HCT116 (cell line): ENCODE measurements around the gene SLC44A1. TPM values are rescaled to one million over a fixed set of nuclear protein-coding genes. Genes with fewer than 3 reads are reported as not detected.

Experiments
- ATAC-seq: fragments of 200-7000 bp; cut with Tn5 transposase; 2 replicates; pipeline ENCODE4 v1.9.1; 2020; ENCODE audit warnings: mild to moderate bottlenecking, moderate library complexity
- BruUV-seq: library from RNA; stranded (reverse); fragments of 400-500 nt; replicated peaks from 2 replicates; lab custom pipeline; 2021; lab: Mats Ljungman, UMichigan
- CTCF ChIA-PET: fragments of 300-600 bp; sonication (Branson Sonifier 250); formaldehyde crosslinking; loops from one replicate; lab custom pipeline; 2021; ENCODE audit warnings: antibody characterized with exemption; lab: Charles Lee
- POLR2A ChIA-PET: fragments of 300-600, 350-600 bp; sonication (Branson Sonifier 250); formaldehyde crosslinking; loops from one replicate; lab custom pipeline; 2021; ENCODE audit warnings: antibody characterized with exemption; lab: Charles Lee
- RAD21 ChIA-PET, 2 experiments: fragments of 300-600 bp; sonication (Branson Sonifier 250); formaldehyde crosslinking; loops; one replicate each; lab custom pipeline; 2023; ENCODE audit warnings: low total read pairs in 2 of 2; ENCODE audit not compliant: uncharacterized antibody in 2 of 2, unreplicated experiment in 2 of 2, low non-redundant PET in 1 of 2; lab: Charles Lee
- DNase-seq: peaks from one replicate; pipeline ENCODE4 v3.0.0-alpha.2; 2010; ENCODE audit warnings: low read depth, low spot score
- H2AFZ ChIP-seq: fragments of 200-600 bp; shearing (Covaris generic), sonication (generic); 2 replicates; pipeline ENCODE4 v1.6.1; 2017; ENCODE audit warnings: low read depth, mixed run types, mixed read lengths, antibody characterized with exemption, low read length; ENCODE audit not compliant: poor library complexity, severe bottlenecking
- H3K27ac ChIP-seq: 2 replicates; pipeline ENCODE4 v1.5.1; 2012; ENCODE audit warnings: low read depth, low read length
- H3K27me3 ChIP-seq: fragments of 200-600 bp; sonication (generic); 2 replicates; pipeline ENCODE4 v1.6.1; 2016; ENCODE audit warnings: mixed run types, low read length, mixed read lengths; ENCODE audit not compliant: insufficient read depth
- H3K36me3 ChIP-seq, 2 experiments: fragments of 200-500 bp in 1 of 2; fragments of 200-600 bp in 1 of 2; sonication (Bioruptor generic) in 1 of 2; sonication (generic) in 1 of 2; 2 replicates each; pipeline versions ENCODE4 v1.5.1 to v1.6.1; 2014 to 2016; ENCODE audit warnings: low read length in 2 of 2, inconsistent platforms in 1 of 2, mixed read lengths in 1 of 2, mixed run types in 1 of 2; ENCODE audit not compliant: insufficient read depth in 2 of 2, control insufficient read depth in 1 of 2
- H3K4me1 ChIP-seq, 2 experiments: fragments of 200-600 bp in 1 of 2; sonication (generic) in 1 of 2; 2 replicates each; pipeline versions ENCODE4 v1.5.1 to v1.6.1; 2012 to 2017; ENCODE audit warnings: low read length in 2 of 2, inconsistent platforms in 1 of 2, mild to moderate bottlenecking in 1 of 2, mixed read lengths in 1 of 2, mixed run types in 1 of 2, moderate library complexity in 1 of 2; ENCODE audit not compliant: insufficient read depth in 2 of 2, control insufficient read depth in 1 of 2
- H3K4me2 ChIP-seq: fragments of 200-600 bp; sonication (generic); 2 replicates; pipeline ENCODE4 v1.6.1; 2017; ENCODE audit warnings: mixed run types, low read length, mixed read lengths
- H3K4me3 ChIP-seq, 2 experiments: fragments of 200-600 bp in 1 of 2; sonication (generic) in 1 of 2; replicated peaks in 1 of 2; 2 replicates each; pipeline ENCODE4 v1.5.1; 2011 to 2016; ENCODE audit warnings: low read length in 2 of 2, control low read depth in 1 of 2, low read depth in 1 of 2, mild to moderate bottlenecking in 1 of 2, mixed read lengths in 1 of 2, mixed run types in 1 of 2
- H3K79me2 ChIP-seq: fragments of 200-600 bp; sonication (generic); 2 replicates; pipeline ENCODE4 v1.6.1; 2017; ENCODE audit warnings: mild to moderate bottlenecking, mixed run types, low read length, moderate library complexity, mixed read lengths; ENCODE audit not compliant: insufficient read depth
- H3K9ac ChIP-seq: fragments of 200-600 bp; sonication (generic); 2 replicates; pipeline ENCODE4 v1.6.1; 2016; ENCODE audit warnings: low read length, mixed read lengths
- H3K9me2 ChIP-seq: fragments of 200-600 bp; sonication (generic), shearing (Covaris generic); 2 replicates; pipeline ENCODE4 v1.6.1; 2017; ENCODE audit warnings: mixed run types, mild to moderate bottlenecking, moderate library complexity; ENCODE audit not compliant: insufficient read depth
- H3K9me3 ChIP-seq, 2 experiments: fragments of 200-500 bp in 1 of 2; fragments of 200-600 bp in 1 of 2; sonication (Bioruptor generic) in 1 of 2; sonication (generic) in 1 of 2; 2 replicates each; pipeline ENCODE4 v1.6.1; 2014 to 2017; ENCODE audit warnings: low read length in 2 of 2, mixed read lengths in 2 of 2, inconsistent platforms in 1 of 2, low read depth in 1 of 2, mild to moderate bottlenecking in 1 of 2, mixed run types in 1 of 2, moderate library complexity in 1 of 2; ENCODE audit not compliant: control insufficient read depth in 1 of 2, insufficient read depth in 1 of 2
- H4K20me1 ChIP-seq: fragments of 200-600 bp; sonication (generic), shearing (Covaris generic); 2 replicates; pipeline ENCODE4 v1.6.1; 2017; ENCODE audit warnings: mixed run types, mild to moderate bottlenecking, moderate library complexity; ENCODE audit not compliant: insufficient read depth
- ATF3 ChIP-seq: IDR thresholded peaks from 2 replicates; pipeline ENCODE4 v1.6.1; 2012
- CBX3 ChIP-seq: IDR thresholded peaks from 2 replicates; pipeline ENCODE4 v1.6.1; 2012; ENCODE audit warnings: low read depth
- CEBPB ChIP-seq: IDR thresholded peaks from 2 replicates; pipeline ENCODE4 v1.6.1; 2012; ENCODE audit warnings: low read depth
- CTCF ChIP-seq, 3 experiments: fragments of 200-600 bp in 1 of 3; sonication (generic) in 1 of 3; IDR thresholded peaks in 2 of 3; conservative IDR thresholded peaks in 1 of 3; 2 replicates each; pipeline ENCODE4 v1.5.1; 2012 to 2017; ENCODE audit warnings: low read depth in 2 of 3, low read length in 2 of 3, antibody characterized with exemption in 1 of 3, borderline replicate concordance in 1 of 3, control low read depth in 1 of 3, mild to moderate bottlenecking in 1 of 3, mixed read lengths in 1 of 3, mixed run types in 1 of 3, moderate library complexity in 1 of 3; ENCODE audit not compliant: insufficient read depth in 1 of 3
- EGR1 ChIP-seq: IDR thresholded peaks from 2 replicates; pipeline ENCODE4 v1.6.1; 2012; ENCODE audit warnings: low read depth
- ELF1 ChIP-seq: IDR thresholded peaks from 2 replicates; pipeline ENCODE4 v1.6.1; 2012; ENCODE audit warnings: low read depth, borderline replicate concordance
- JUND ChIP-seq: IDR thresholded peaks from 2 replicates; pipeline ENCODE4 v1.6.1; 2012
- POLR2A ChIP-seq: IDR thresholded peaks from 2 replicates; pipeline ENCODE4 v1.7.0; 2011; ENCODE audit warnings: borderline replicate concordance; ENCODE audit not compliant: insufficient read depth, insufficient read length; ENCODE audit errors: extremely low read depth
- POLR2AphosphoS5 ChIP-seq: IDR thresholded peaks from 2 replicates; pipeline ENCODE4 v1.6.1; 2011; ENCODE audit warnings: mild to moderate bottlenecking, low read depth, low read length, moderate library complexity
- RAD21 ChIP-seq: IDR thresholded peaks from 2 replicates; pipeline ENCODE4 v1.6.1; 2012; ENCODE audit warnings: low read depth, mild to moderate bottlenecking
- SIN3A ChIP-seq: IDR thresholded peaks from 2 replicates; pipeline ENCODE4 v1.6.1; 2012; ENCODE audit warnings: low read depth
- SRF ChIP-seq: IDR thresholded peaks from 2 replicates; pipeline ENCODE4 v1.6.1; 2012; ENCODE audit warnings: low read depth
- TCF7L2 ChIP-seq: IDR thresholded peaks from 2 replicates; pipeline ENCODE4 v1.7.0; 2011; ENCODE audit warnings: borderline replicate concordance, inconsistent platforms; ENCODE audit not compliant: insufficient read depth, insufficient read length; ENCODE audit errors: extremely low read depth
- intact Hi-C: fragments of 100-400 bp; cut with micrococcal nuclease; formaldehyde crosslinking; loops from 2 replicates; pipeline ENCODE4 v1.10.0; 2022
- total RNA-seq: library from RNA; stranded (reverse); gene quantifications from one replicate; pipeline ENCODE4 v1.2.1, GENCODE V29; 2021; ENCODE audit not compliant: unreplicated experiment

Gene SLC44A1
- total RNA-seq, 1 experiment from 2014 or later, result 44.1 TPM

GRCh38 chr9:105257809-105258208 lies 13.4 kb downstream of the SLC44A1 start:
- ChIA-PET POLR2A (no interaction called here), CTCF (no interaction called here), RAD21 (no interaction called here)
- no peaks in the 10 kb centered on the region for H4K20me1 ChIP-seq
- H3K36me3 ChIP-seq, result no peaks in the 10 kb centered on the region
- BruUV-seq, result no TSS peak
- TF ChIP-seq JUND (no peak), SRF (no peak), POLR2AphosphoS5 (no peak), ATF3 (no peak), CTCF (IDR thresholded peaks at IDR 0.05 in 2 of 3, conservative IDR thresholded peaks at IDR 0.05 in 1 of 3; ENCODE audit: borderline replicate concordance in 1 of 3, insufficient read depth in 1 of 3, low read depth in 2 of 3, low read length in 2 of 3) (no peak), ELF1 (no peak), SIN3A (no peak), POLR2A (no peak), EGR1 (no peak), CBX3 (no peak), CEBPB (no peak), TCF7L2 (no peak), RAD21 (no peak)
- H3K4me2 ChIP-seq, result no peak overlapping the region
- H3K9me2 ChIP-seq, result 0 out of 2 replicates have a peak, but pooled peaks cover 3% of the 10 kb centered on the region
- H3K4me3 ChIP-seq, result no peak overlapping the region
- no peak overlapping the region for H3K9ac ChIP-seq
- H3K27me3 ChIP-seq, result no peaks in the 10 kb centered on the region
- H3K27ac ChIP-seq, result no peak overlapping the region
- H3K9me3 ChIP-seq, result no peaks in the 10 kb centered on the region
- intact Hi-C loops, result no loop called here
- H2AFZ ChIP-seq, result no peak overlapping the region
- 0 out of 4 replicates have a peak, but pooled peaks cover 0 to 3% of the 10 kb centered on the region in 2 experiments for H3K4me1 ChIP-seq
- DNase-seq (no peak), ATAC-seq (no peak)
- H3K79me2 ChIP-seq, result peaks cover 7% of the 10 kb centered on the region; the same call in 1 of the 2 replicates
